ENCODE data around the gene KRTAP4-6. TPM values are rescaled to one million over a fixed set of nuclear protein-coding genes. Genes with fewer than 3 reads are reported as not detected.

Gene KRTAP4-6
- total and polyA plus RNA-seq, 2 of the 4 experiments (the other 2 are of a cell fraction) = not detected

GRCh38 chr17:41131979-41132378, 8.4 kb downstream of the KRTAP4-6 start:
- ATAC-seq (ENCODE audit: low read depth) (peak; percentile 65; the same call in 1 of the 2 replicates), DNase-seq (peak; percentile 67)
- Histone ChIP-seq H2BK15ac (ENCODE audit: low read depth, low read length) (peak overlapping the region; percentile 72; the same call in 2 of the 3 replicates), H3K4me2 (ENCODE audit: low read depth, low read length) (peak overlapping the region; percentile 76; the same call in 1 of the 2 replicates), H3K36me3 (ENCODE audit: control insufficient read depth, insufficient read depth, low read length) (no peaks in the 10 kb centered on the region), H3K18ac (ENCODE audit: low read depth, low read length) (peak overlapping the region; percentile 98; the same call in 1 of the 2 replicates), H4K20me1 (ENCODE audit: insufficient read depth, low read length) (no peaks in the 10 kb centered on the region), H3K4me1 (ENCODE audit: control insufficient read depth, insufficient read depth, low read length) (peaks cover 4% of the 10 kb centered on the region), H3K9me3 (ENCODE audit: control insufficient read depth, insufficient read depth, low read length) (no peaks in the 10 kb centered on the region), H2BK120ac (ENCODE audit: low read depth, low read length) (peak overlapping the region; percentile 91), H3K23ac (ENCODE audit: low read depth, low read length) (no peak overlapping the region), H3K14ac (replicated peaks; ENCODE audit: low read depth, low read length) (peak overlapping the region; percentile 35), H3K56ac (ENCODE audit: extremely low read depth, insufficient read depth, low read length) (no peak overlapping the region), H2AFZ (replicated peaks; ENCODE audit: low read length, poor library complexity) (no peak overlapping the region), H3K27ac (ENCODE audit: insufficient read depth, low read length) (peak overlapping the region; percentile 16; the same call in 1 of the 2 replicates), H4K91ac (ENCODE audit: insufficient read depth, low read depth, low read length) (peak overlapping the region; percentile 74), H2BK5ac (ENCODE audit: low read depth, low read length, poor library complexity, severe bottlenecking) (peak overlapping the region; percentile 98), H3K79me1 (ENCODE audit: low read depth in 1 of 2, low read length in 2 of 2) (no peaks in the 10 kb centered on the region), H4K8ac (ENCODE audit: low read depth in 2 of 2, low read length in 2 of 2) (peak overlapping the region; percentile 31 to 90), H2AK5ac (ENCODE audit: low read depth, low read length) (peak overlapping the region; percentile 85), H3K4ac (ENCODE audit: low read depth, low read length) (peak overlapping the region; percentile 77), H4K5ac (ENCODE audit: low read depth, low read length) (peak overlapping the region; percentile 95; the same call in 1 of the 2 replicates), H3K9ac (ENCODE audit: low read depth, low read length) (no peak overlapping the region), H2BK20ac (ENCODE audit: low read depth, low read length) (peak overlapping the region; percentile 92), H2AK9ac (replicated peaks; ENCODE audit: low read depth, low read length, poor library complexity) (no peak overlapping the region), H3K4me3 (ENCODE audit: insufficient read depth, low read depth, low read length) (no peak overlapping the region), H3K27me3 (ENCODE audit: control insufficient read depth, insufficient read depth, low read length) (no peaks in the 10 kb centered on the region), H3K9me1 (ENCODE audit: insufficient read depth, low read length) (no peaks in the 10 kb centered on the region)
- TF ChIP-seq BHLHE40 (IDR thresholded peaks at IDR 0.05; ENCODE audit: low read depth, low read length) (no peak), FOS (IDR thresholded peaks at IDR 0.05; ENCODE audit: low read depth, low read length) (peak; percentile 57; the same call in 1 of the 2 replicates)
- no CpG with 5 or more reads among the region's 3 CpGs for WGBS, 2 experiments (ENCODE audit: extremely low coverage in 2 of 2, insufficient read length in 1 of 2)
- ChIA-PET POLR2A (ENCODE audit: unreplicated experiment) (no interaction called here), CTCF (interaction anchor here (1.0 kb wide), 1 partner anchor 198 kb away, joined by 3 read pairs; no protein-coding TSS in a partner anchor)
- intact Hi-C loops (cut with micrococcal nuclease) (no loop called here), dilution Hi-C loops (cut with HindIII; ENCODE audit: low sequenced_read_pairs, unreplicated experiment) (no loop called here), in situ Hi-C loops (cut with MboI; ENCODE audit: low sequenced_read_pairs) (no loop called here)
- BruUV-seq (replicated peaks) = no TSS peak
